Stimulated activated CD8-positive, alpha-beta memory T cell treated with anti-CD3 and anti-CD28 coated beads, Interleukin-12 subunit alpha, Interleukin-12 subunit beta, amount 100 ng/mL, for 1 hour (primary cell): ENCODE results near the gene HDLBP.

Experiments used
- DNase-seq: peaks from one replicate; pipeline ENCODE4 v3.0.0-alpha.2; 2020; ENCODE audit warnings: low read depth

HDLBP gene

GRCh38 chr2:241255542-241256167, 59.8 kb downstream of the HDLBP start:
- DNase-seq, result no peak

GRCh38 chr2:241254904-241255351, 60.5 kb downstream of the HDLBP start:
- no peak for DNase-seq

GRCh38 chr2:241252778-241253475, 62.5 kb downstream of the HDLBP start:
- no peak for DNase-seq

- no peak for DNase-seq
Observed at GRCh38 chr2:241249654-241250053, 65.8 kb downstream of the HDLBP start.

- DNase-seq, result no peak
Observed at GRCh38 chr2:241248897-241249296, 66.6 kb downstream of the HDLBP start.

GRCh38 chr2:241248289-241248688, 67.2 kb downstream of the HDLBP start:
- DNase-seq, result no peak

GRCh38 chr2:241244368-241244767, 71.1 kb downstream of the HDLBP start:
- no peak for DNase-seq

DNA sequence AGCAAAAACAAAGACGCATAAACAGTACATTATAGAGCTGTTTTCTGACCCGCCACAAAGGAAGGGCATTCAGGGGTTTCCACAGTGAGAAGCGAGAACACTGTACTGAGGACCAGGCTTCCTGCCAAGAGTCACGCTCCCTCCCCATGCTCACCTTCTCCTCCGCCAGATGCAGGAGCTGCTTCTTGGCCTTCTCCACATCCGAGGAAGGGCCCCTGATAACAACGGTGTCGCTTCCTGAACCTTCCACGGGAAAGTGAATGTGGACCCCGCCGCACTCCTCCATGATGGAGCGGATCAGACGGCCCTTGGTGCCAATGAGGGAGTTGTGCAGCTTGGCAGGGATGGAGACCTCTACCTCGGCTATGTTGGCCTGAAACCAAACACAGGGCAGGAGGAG, 73.2 kb downstream of the HDLBP start:
- DNase-seq, result no peak

DNA sequence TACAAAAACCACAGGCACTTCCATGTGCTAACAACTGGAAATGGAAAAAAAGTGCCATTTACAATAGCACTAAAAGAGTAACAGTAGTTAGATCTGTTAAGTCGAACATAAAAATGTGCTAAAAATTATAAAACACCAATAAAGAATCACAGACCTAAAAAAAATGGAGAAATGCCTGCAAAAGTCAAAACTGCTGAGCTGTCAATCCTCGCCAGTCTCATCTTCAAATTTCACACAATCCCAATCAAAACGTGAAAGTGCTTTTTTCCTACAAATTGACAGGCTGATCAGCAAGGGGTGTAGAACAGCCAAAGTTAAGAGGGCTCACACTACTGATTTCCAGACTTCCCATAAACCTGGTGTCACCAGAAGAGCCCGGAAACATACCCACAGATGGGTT, 73.8 kb downstream of the HDLBP start:
- DNase-seq, result no peak

GRCh38 chr2:241240320-241241004, 75.0 kb downstream of the HDLBP start:
- DNase-seq, result no peak

- no peak for DNase-seq
Observed at GRCh38 chr2:241239552-241240202, 75.8 kb downstream of the HDLBP start.

DNA sequence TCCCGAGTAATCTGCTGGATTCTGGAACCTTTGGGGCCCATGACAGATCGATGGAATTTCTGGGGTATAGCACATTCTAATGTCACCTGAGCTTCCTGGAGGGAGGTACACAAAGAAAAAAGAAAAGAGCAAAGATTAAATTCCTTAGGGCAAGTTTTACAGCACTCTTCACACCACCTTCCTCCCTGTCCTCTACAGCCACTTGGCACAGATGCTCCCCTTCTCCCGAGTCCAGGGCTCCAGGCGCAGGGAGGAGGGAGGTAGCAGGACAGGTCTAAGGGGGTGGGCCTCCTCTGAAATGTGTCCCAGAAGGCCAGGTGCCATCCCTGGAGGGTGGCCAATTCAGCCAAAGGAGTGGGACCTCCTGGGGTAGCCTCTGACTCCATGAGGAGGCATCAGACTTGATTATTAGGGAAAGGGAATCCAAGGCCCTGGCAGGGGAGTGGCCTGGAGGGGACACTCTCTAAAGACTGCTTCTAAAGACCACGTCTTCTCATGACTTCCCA, 76.7 kb downstream of the HDLBP start:
- DNase-seq, result no peak

DNA sequence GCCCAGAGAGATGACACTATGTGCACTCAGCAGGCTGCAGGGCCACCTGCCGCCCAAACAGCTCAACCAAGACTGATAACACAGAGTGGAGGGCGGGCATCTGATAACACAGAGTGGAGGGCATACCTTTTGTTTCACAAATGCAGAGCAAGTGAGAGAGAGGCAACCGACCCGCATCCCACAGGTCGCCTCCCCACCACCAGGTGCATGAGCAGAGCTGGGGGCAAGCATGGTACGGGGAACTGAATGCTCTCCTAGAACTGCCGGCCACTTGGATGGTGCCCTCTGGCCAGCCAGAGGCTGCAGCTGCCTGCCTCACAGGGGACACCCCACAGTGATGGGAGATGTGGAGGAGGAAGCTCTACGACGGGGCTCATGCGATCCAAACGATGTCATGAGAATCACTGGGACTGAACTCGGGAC, 77.5 kb downstream of the HDLBP start:
- no peak for DNase-seq

- no peak for DNase-seq
Observed at GRCh38 chr2:241237047-241237446, 78.4 kb downstream of the HDLBP start.

- no peak for DNase-seq
Observed at GRCh38 chr2:241235859-241236593, 79.4 kb downstream of the HDLBP start.

DNA sequence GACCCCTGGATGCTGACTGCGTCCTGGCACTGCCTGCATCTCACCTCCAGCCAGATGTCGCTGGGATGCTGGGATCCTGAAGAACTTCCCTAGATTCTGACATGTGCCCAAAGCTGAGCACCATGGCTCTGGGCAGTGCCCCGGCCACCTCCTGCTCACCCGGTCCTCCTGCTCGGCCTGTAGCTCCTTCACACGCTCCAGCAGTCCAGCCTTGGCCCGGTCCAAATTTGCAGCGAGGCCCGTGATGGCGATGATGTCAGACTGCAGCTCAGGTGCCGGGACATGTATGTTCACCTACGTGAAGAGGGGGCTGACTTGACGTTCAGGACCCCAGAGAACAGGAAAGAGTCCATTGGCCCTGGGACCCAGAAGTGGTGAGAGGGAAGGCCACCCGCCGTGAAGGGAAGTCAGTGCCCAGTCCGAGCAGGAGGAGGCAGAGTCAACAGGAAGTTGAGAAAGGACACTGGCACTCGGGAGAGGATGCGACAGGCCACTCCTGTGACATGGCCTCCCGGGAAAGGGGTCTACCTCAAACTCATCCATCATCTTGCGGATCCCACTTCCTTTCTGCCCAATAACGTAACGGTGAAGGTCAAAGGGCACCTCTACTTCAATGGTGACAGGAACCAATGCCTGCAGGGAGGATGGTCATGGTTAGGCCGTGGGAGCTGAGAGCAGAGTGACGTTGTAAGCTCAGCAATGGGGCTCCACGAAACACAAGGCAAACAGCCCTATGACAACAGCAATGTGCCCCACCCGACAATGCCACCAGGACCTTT, 80.3 kb downstream of the HDLBP start:
- DNase-seq, result no peak

DNA sequence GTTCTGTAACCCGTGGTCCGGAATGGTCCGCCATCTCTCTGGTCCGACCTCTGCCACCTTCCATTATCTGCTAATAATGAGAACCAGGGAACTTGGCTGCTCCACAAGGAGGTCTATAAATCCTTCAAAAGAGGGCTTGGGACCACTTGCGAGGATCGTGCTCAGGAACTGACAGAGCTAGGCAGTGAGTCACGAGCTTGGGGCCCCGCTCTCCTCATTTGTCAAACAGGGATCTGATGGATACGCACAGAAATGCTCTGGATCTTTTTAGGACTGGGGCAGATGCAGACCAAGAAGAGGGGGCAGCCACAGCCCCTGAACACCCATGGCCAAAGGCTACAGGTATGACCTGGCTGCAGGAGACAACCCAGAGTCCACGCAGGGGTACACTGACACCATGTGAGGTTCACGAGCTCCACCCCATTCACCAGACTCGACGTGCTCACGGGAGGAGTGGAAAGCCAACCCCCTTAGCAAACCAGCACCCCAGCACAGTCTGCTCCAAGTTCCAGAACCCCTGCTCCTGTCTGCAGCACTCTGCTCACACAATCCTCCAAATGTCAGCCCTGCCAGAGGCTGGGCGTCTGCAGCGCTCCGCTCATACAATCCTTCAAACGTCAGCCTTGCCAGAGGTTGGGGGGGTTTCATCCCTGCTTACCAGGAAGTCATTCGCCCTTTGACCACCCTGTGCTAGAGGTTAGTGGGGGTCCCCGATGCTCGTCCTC, 81.2 kb downstream of the HDLBP start:
- DNase-seq, result no peak

DNA sequence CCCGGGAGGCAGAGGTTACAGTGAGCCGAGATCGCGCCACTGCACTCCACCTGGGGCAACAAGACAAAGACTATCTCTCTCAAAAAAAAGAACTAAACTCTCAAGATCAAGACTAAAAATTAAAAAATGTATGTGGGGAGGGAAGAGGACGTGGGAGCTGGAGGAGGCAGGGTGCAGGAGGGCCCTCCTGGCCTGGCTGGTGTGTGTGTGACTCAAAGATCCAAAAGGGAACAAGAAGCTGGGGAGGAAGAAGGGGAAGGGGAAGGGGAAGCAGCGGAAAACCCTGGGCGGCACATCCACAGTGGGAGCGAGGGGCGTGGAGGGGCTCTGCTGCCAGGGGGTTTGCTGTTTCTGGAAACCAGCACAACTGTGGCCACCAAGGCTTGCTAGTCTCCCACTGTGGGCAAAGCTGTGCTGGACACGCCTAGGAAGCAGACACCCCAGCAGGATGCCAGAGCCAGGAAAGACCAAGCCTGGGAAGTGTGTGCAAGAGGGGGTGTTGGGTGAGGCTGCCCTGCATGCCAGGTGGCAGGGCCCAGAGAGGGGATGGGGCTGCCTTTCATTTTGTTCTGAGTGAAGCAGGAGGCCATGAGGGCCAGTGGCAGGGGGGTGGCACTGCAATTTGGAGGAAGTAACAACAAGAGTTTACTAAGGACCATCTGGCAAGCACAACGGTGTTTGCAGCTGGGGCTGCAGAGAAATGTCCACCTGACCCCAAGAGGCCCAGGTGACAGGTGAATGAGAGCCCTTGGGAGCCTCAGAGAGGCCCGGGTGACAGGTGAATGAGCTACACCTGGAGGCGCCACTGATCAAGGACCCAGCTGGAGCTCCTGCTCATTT, 82.5 kb downstream of the HDLBP start:
- DNase-seq, result no peak

- no peak for DNase-seq
Observed at GRCh38 chr2:241230435-241230834, 85.0 kb downstream of the HDLBP start.
